ENCODE data around the gene IPO8.

Gene IPO8

DNA sequence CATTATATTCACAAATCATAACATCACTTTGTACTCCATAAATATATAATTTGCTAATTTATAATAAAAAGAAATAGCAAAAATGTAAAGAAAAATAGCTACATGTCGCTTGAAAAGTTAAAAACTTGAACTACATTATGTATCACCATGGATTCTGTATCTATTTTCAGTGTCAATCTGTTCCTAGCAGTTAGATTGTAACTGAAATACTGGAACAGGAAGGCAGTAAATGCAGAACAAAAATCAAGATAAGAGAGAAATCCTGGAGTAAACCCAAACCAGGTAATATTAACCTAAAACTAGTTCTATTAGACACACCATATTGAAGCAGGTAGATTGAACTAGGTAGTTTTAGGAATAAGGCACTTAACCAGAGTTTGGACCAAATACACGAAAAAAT lies 60.3 kb downstream of the IPO8 start:
- no peak for ATAC-seq
- TF ChIP-seq ZNF8 (CRISPR knock-in tag; IDR thresholded peaks at IDR 0.05) (no peak), TCF4 (CRISPR knock-in tag; IDR thresholded peaks at IDR 0.05; ENCODE audit: borderline replicate concordance) (no peak), ZNF70 (CRISPR knock-in tag; IDR thresholded peaks at IDR 0.05) (no peak), BACH2 (CRISPR knock-in tag; IDR thresholded peaks at IDR 0.05; ENCODE audit: borderline replicate concordance) (no peak)
- TF ChIP-seq, protein P1, sequence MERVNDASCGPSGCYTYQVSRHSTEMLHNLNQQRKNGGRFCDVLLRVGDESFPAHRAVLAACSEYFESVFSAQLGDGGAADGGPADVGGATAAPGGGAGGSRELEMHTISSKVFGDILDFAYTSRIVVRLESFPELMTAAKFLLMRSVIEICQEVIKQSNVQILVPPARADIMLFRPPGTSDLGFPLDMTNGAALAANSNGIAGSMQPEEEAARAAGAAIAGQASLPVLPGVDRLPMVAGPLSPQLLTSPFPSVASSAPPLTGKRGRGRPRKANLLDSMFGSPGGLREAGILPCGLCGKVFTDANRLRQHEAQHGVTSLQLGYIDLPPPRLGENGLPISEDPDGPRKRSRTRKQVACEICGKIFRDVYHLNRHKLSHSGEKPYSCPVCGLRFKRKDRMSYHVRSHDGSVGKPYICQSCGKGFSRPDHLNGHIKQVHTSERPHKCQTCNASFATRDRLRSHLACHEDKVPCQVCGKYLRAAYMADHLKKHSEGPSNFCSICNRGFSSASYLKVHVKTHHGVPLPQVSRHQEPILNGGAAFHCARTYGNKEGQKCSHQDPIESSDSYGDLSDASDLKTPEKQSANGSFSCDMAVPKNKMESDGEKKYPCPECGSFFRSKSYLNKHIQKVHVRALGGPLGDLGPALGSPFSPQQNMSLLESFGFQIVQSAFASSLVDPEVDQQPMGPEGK (CRISPR knock-in tag; IDR thresholded peaks at IDR 0.05; ENCODE audit: borderline replicate concordance) = no peak

DNA sequence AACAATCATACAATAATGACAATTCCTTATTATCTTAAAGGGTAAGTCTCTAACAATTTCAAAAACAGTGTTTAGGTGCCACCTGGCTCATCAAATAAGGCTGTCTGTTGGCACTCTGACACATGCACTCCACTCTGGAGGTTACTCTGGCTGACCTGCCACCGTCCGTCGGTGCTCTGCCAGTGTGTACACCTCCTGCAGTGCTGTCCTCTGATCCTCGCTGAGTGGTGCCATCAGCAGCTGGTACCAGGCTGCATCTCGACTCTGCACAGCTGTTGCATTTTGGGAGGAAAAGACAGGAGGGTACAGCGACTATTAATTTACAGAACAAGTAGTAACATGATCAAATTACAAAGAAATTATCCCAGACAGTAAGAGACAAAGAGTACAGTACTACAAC lies 63.9 kb downstream of the IPO8 start:
- no peak for ATAC-seq
- TF ChIP-seq RARB (CRISPR knock-in tag; IDR thresholded peaks at IDR 0.05) (no peak), SNAI2 (CRISPR knock-in tag; IDR thresholded peaks at IDR 0.05) (no peak), CSDC2 (CRISPR knock-in tag; IDR thresholded peaks at IDR 0.05) (no peak)

DNA sequence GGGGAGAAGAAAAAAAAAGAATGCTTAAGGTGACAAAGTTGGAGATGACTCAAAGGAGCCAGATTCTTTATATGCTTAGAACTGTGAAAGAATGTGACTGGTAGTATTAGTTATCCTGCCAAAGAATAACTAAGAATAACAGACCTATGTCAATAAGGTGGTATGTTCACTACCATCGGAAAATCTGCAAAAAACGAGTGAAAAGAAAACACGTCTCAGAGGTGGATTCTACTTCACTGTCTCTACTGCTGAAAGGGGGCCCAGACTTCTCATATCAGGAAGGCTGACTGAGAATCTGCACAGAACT lies 64.7 kb downstream of the IPO8 start:
- TF ChIP-seq, protein P1 (CRISPR knock-in tag; IDR thresholded peaks at IDR 0.05; ENCODE audit: borderline replicate concordance) = no peak
- TF ChIP-seq GLIS3 (CRISPR knock-in tag; IDR thresholded peaks at IDR 0.05) (no peak), ISL1 (CRISPR knock-in tag; IDR thresholded peaks at IDR 0.05) (no peak), ZFP3 (CRISPR knock-in tag; IDR thresholded peaks at IDR 0.05) (no peak), TOX (CRISPR knock-in tag; IDR thresholded peaks at IDR 0.05; ENCODE audit: borderline replicate concordance) (no peak), ZNF70 (CRISPR knock-in tag; IDR thresholded peaks at IDR 0.05) (no peak), ZC3H10 (CRISPR knock-in tag; IDR thresholded peaks at IDR 0.05) (no peak), ESRRG (CRISPR knock-in tag; IDR thresholded peaks at IDR 0.05) (no peak), ZNF8 (CRISPR knock-in tag; IDR thresholded peaks at IDR 0.05) (no peak), SNAI2 (CRISPR knock-in tag; IDR thresholded peaks at IDR 0.05) (no peak), OSR1 (CRISPR knock-in tag; IDR thresholded peaks at IDR 0.05) (no peak), PPARA (CRISPR knock-in tag; IDR thresholded peaks at IDR 0.05; ENCODE audit: borderline replicate concordance) (no peak), RARB (CRISPR knock-in tag; IDR thresholded peaks at IDR 0.05) (no peak), TCF4 (CRISPR knock-in tag; IDR thresholded peaks at IDR 0.05; ENCODE audit: borderline replicate concordance) (no peak)
- TF ChIP-seq, protein P2, sequence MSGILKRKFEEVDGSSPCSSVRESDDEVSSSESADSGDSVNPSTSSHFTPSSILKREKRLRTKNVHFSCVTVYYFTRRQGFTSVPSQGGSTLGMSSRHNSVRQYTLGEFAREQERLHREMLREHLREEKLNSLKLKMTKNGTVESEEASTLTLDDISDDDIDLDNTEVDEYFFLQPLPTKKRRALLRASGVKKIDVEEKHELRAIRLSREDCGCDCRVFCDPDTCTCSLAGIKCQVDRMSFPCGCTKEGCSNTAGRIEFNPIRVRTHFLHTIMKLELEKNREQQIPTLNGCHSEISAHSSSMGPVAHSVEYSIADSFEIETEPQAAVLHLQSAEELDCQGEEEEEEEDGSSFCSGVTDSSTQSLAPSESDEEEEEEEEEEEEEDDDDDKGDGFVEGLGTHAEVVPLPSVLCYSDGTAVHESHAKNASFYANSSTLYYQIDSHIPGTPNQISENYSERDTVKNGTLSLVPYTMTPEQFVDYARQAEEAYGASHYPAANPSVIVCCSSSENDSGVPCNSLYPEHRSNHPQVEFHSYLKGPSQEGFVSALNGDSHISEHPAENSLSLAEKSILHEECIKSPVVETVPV (CRISPR knock-in tag; IDR thresholded peaks at IDR 0.05) = no peak
- TF ChIP-seq, protein P3, sequence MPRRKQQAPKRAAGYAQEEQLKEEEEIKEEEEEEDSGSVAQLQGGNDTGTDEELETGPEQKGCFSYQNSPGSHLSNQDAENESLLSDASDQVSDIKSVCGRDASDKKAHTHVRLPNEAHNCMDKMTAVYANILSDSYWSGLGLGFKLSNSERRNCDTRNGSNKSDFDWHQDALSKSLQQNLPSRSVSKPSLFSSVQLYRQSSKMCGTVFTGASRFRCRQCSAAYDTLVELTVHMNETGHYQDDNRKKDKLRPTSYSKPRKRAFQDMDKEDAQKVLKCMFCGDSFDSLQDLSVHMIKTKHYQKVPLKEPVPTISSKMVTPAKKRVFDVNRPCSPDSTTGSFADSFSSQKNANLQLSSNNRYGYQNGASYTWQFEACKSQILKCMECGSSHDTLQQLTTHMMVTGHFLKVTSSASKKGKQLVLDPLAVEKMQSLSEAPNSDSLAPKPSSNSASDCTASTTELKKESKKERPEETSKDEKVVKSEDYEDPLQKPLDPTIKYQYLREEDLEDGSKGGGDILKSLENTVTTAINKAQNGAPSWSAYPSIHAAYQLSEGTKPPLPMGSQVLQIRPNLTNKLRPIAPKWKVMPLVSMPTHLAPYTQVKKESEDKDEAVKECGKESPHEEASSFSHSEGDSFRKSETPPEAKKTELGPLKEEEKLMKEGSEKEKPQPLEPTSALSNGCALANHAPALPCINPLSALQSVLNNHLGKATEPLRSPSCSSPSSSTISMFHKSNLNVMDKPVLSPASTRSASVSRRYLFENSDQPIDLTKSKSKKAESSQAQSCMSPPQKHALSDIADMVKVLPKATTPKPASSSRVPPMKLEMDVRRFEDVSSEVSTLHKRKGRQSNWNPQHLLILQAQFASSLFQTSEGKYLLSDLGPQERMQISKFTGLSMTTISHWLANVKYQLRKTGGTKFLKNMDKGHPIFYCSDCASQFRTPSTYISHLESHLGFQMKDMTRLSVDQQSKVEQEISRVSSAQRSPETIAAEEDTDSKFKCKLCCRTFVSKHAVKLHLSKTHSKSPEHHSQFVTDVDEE (CRISPR knock-in tag; IDR thresholded peaks at IDR 0.05) = no peak
- no peak for ATAC-seq

DNA sequence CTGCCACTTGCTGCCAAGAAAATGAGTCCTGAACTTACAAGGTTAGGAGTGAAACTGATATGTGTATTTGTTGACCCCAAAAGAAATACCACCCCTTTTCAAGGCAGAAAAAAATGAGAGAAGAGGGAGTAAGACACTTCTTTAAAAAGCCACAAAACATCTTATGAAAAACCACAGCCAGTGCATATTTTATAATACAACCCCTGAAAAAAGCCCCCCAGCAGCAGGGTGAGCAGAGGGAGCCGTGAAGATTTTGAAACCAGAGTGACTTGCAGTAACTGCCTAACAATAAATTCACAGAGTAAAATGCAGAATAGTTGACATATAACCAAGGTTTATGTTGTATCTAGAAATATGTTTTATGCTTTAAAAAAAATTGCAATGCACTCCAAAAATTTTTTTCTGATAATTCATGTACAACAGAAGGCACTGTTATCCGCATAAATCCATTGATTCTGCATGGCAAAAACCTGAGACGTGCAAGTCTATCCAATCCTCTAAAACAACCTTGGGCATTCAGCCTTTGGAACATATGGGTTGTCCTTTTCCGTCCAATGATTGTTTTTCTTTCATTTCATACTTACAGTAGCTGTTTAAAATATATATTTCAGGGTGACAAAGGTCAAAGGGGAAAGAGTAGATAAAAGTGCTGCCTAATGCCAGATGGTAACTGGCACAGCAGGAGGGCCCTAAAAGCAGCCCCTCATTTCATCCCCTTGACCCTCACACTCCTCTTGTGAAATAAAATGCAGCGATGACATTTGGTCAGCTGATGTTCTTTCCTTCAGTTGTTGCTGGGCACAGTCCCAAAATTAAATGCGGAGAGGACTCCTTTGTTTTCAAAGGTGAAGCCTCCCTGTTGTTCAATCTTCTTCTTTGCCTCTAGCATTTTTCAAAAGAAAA lies 65.3 kb downstream of the IPO8 start:
- no peak for ATAC-seq
- TF ChIP-seq ESRRG (CRISPR knock-in tag; IDR thresholded peaks at IDR 0.05) = no peak
- no peak for TF ChIP-seq CSDC2 (CRISPR knock-in tag; IDR thresholded peaks at IDR 0.05)
- no peak for TF ChIP-seq ZFP30 (CRISPR knock-in tag; IDR thresholded peaks at IDR 0.05)
- no peak for TF ChIP-seq SNAI2 (CRISPR knock-in tag; IDR thresholded peaks at IDR 0.05)
- TF ChIP-seq ZFP3 (CRISPR knock-in tag; IDR thresholded peaks at IDR 0.05) = no peak
- TF ChIP-seq TOX (CRISPR knock-in tag; IDR thresholded peaks at IDR 0.05; ENCODE audit: borderline replicate concordance) = no peak
- TF ChIP-seq TCF4 (CRISPR knock-in tag; IDR thresholded peaks at IDR 0.05; ENCODE audit: borderline replicate concordance) = no peak
- no peak for TF ChIP-seq ISL1 (CRISPR knock-in tag; IDR thresholded peaks at IDR 0.05)
- no peak for TF ChIP-seq ZC3H10 (CRISPR knock-in tag; IDR thresholded peaks at IDR 0.05)
- TF ChIP-seq GLIS3 (CRISPR knock-in tag; IDR thresholded peaks at IDR 0.05) = no peak
- TF ChIP-seq, protein P4, sequence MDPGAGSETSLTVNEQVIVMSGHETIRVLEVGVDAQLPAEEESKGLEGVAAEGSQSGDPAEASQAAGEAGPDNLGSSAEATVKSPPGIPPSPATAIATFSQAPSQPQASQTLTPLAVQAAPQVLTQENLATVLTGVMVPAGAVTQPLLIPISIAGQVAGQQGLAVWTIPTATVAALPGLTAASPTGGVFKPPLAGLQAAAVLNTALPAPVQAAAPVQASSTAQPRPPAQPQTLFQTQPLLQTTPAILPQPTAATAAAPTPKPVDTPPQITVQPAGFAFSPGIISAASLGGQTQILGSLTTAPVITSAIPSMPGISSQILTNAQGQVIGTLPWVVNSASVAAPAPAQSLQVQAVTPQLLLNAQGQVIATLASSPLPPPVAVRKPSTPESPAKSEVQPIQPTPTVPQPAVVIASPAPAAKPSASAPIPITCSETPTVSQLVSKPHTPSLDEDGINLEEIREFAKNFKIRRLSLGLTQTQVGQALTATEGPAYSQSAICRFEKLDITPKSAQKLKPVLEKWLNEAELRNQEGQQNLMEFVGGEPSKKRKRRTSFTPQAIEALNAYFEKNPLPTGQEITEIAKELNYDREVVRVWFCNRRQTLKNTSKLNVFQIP (CRISPR knock-in tag; IDR thresholded peaks at IDR 0.05; ENCODE audit: borderline replicate concordance, low read depth) = no peak
- TF ChIP-seq ZNF70 (CRISPR knock-in tag; IDR thresholded peaks at IDR 0.05) = no peak
- TF ChIP-seq, protein P3 (CRISPR knock-in tag; IDR thresholded peaks at IDR 0.05) = no peak
- TF ChIP-seq OSR1 (CRISPR knock-in tag; IDR thresholded peaks at IDR 0.05) = no peak
- no peak for TF ChIP-seq PPARA (CRISPR knock-in tag; IDR thresholded peaks at IDR 0.05; ENCODE audit: borderline replicate concordance)
- no peak for TF ChIP-seq RARB (CRISPR knock-in tag; IDR thresholded peaks at IDR 0.05)
- TF ChIP-seq ARNTL (CRISPR knock-in tag; IDR thresholded peaks at IDR 0.05; ENCODE audit: borderline replicate concordance, low read depth) = no peak
- TF ChIP-seq ZNF8 (CRISPR knock-in tag; IDR thresholded peaks at IDR 0.05) = no peak
